MM.1S (cell line): ENCODE results near the gene FAN1.

Experiments used
- CTCF ChIP-seq: fragments of 300-600 bp; sonication (generic); IDR thresholded peaks from 2 replicates; pipeline ENCODE4 v1.5.1; 2016; ENCODE audit warnings: antibody characterized with exemption, low read length, mixed read lengths
- EZH2 ChIP-seq: fragments of 300-600 bp; sonication (generic); optimal IDR thresholded peaks from 2 replicates; pipeline ENCODE3; 2017; ENCODE audit warnings: low read depth, mild to moderate bottlenecking, antibody characterized with exemption, low read length, mixed read lengths

- TF ChIP-seq CTCF (no peak), EZH2 (no peak)
Observed at GRCh38 chr15:30923429-30923828, 19.7 kb downstream of the FAN1 start.
